GM18517 (cell line): ENCODE data around the gene USP7.
"Not testable (repeated sequence)": the region's sequence is repeated elsewhere in the genome, so short reads cannot be mapped to it uniquely, and the experiment has no call there.

Experiments used
- ATAC-seq: cut with Tn5 transposase; IDR thresholded peaks from one replicate; pipeline ENCODE4 v1.9.1; 2021; ENCODE audit warnings: mild to moderate bottlenecking, moderate library complexity; ENCODE audit not compliant: unreplicated experiment

The USP7 gene

GRCh38 chr16:8882725-8883377, 80.9 kb downstream of the USP7 start:
- no peak for ATAC-seq

DNA sequence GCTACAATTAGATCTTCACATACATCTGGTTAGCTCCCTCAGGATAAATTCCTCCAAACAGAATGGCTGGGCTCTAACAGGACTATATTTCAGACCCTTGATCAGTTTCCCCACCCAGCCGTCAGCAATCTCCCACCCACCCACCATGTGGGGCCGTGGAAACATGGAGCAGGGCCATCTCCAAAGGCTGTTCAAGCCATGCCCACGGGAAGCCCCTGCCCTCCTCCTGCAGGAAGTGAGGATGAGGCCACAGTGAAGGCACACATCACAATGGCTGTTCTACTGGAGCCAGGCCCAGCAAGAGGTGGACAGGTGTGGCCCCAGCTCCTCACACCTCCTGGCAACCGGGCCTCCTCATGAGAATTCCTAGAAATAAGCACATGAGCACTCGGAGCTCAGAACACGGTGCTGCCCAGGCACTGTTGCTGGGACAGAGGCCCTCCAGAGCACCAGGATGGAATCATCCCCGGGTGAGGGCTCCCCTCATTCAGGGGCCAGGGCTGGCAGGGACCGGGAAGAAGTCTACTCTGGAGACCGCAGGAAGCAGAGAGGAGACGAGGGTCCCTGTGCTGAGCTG, 81.6 kb downstream of the USP7 start, which contains the start of gene LITAFD:
LITAFD (plus strand) TSS at position 311 of the 577 bp plus-strand sequence. CDS start 2,005 bp downstream, outside the sequence.
- no peak for ATAC-seq

DNA sequence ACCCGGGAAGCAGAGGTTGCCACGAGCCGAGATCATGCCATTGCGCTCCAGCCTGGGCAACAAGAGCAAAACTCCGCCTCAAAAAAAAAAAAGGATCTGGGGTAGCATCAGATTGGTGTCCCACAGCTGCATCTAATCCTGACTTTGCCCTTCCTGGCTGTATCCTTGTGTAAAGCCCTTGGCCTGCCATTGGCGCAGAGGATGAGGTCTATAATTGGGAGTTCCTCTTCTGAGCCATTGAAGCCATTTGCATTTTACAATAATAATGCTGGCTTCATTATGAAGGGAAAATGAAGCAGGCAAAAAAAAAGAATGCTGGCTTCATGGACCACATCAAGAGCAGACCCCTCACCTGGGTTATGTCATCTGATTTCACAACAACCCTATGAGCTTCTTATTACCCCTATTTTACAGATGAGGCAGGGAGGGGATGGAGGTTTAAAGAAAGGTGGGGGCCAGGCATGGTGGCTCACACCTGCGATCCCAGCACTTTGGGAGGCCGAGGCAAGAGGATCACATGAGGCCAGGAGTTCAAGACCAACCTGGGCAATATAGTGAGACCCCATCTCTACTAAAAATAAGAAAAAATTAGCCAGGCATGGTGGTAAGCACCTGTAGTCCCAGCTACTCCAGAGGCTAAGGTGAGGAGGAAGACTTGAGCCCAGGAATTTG, 82.7 kb downstream of the USP7 start:
- no peak for ATAC-seq

DNA sequence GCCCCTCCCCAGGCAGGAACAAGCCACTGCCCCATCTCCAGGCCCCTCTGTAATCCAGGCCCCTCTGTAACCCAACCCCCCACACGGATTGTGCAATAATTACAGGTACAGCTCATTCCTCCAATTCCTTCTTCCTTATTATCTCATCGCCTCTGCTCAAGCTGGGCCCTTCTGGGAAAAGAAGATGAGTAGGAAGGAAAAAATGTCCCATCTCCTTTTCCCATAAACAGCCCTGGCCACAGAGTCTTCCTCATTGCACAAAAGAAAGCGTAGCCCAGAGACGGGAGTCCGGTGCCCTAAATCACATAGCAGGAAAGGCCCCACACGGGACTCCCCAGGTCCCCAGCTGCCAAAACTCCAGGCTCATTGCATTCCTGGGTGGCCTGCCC, 85.2 kb downstream of the USP7 start:
- no peak for ATAC-seq

DNA sequence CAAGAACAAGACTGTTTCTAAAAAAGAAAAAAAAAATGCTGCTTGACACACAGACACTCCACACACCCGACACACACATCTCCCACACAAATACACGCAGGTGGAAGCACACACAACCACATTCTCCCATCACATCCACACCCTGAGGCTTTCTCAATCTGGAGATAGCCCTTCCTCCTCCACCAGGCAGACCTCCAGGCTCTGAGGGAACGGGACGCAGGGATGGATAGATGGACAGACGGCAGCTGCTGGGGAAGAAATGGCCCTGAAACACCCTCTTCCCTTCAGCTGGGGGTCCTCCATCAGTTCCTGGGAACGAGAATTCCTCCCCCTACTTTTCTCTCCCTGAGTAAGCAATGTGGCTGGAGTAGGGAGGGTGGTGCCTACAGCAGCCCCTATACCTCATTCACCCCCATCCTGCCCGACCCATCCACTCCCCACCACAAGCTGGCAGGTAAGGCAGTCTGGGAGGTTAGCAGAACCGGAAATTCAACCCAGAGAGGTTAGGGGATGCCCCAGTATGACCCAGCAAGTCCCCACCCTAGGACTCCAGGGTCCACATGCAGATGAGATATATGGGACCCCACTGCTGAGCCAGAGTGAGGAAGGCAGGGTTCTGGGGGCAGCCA, 85.7 kb downstream of the USP7 start:
- no peak for ATAC-seq

DNA sequence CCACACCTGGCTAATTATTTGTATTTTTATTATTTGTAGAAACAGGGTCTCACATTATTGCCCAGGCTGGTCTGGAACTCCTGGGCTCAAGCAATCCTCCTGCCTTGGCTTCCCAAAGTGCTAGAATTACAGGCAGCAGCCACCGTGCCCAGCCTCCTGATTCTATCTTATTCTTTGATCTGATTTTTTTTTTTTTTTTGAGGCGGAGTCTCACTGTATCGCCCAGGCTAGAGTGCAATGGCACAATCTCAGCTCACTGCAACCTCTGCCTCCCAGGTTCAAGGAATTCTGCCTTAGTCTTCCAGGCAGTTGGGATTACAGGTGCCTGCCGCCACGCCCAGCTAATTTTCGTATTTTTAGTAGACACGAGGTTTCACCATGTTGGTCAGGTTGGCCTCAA, 88.4 kb downstream of the USP7 start:
- ATAC-seq = not testable (repeated sequence)

DNA sequence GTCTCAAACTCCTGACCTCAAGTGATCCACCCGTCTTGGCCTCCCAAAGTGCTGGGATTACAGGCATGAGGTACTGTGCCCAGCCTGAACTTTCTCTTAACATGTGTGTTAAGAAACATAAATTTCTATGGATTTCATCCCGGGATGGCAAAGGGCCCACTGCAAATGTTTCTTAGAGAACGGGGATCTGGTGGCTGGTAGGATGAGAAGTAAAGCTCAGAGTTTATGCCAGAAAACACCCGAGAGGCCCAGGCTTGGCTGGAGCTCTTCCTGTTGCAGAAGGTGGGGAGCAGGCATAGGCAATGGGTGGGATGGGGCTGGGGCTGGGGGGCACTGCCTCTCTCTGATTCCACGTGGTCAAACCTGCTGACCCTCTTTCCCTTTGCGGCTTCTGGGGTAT, 89.3 kb downstream of the USP7 start:
- ATAC-seq = no peak

DNA sequence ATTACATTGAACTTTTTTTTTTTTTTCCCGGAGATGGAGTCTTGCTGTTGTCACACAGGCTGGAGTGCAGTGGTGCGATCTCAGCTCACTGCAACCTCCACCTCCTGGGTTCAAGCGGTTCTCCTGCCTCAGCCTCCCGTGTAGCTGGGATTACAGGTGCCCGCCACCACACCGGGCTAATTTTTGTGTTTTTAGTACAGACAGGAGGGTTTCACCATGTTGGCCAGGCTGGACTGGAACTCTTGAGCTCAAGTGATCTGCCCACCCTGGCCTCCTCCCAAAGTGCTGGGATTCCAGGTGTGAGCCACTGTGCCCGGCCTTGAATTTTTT, 89.9 kb downstream of the USP7 start:
- not testable (repeated sequence) for ATAC-seq

DNA sequence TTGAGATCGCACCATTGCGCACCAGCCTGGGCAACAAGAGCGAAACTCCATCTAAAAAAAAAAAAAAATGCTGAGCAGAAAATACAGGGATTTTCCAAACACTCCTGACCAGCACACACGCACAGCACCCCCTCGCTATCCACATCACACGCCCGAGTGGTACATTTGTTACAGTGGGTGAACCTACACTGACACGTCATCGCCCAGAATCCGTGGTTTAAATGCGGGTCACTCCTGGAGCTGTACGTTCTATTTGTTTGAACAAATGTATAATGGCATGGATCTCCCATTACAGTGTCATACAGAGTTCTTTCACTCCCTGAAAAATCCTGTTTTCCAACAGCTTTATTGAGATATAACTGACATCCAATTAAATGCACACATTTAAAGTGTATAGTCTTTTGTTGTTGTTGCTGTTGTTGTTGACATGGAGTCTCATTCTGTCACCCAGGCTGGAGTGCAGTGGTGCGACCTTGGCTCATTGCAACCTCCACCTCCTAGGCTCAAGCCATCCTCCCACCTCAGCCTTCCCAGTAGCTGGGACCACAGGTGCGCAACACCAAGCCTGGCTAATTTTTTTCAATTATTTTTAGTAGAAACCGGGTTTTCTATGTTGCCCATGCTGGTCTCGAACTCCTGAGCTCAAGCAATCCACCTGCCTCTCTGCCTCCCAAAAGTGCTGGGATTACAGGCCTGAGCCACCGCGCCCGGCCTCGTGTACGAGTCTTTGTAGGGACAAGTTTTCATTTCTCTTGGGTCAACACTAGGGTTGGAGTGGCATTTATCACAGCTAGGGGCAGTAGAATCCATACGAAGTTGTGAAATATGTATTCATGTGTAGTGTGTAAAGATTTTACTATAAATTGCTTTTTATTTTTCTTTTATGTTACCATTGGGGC, 90.5 kb downstream of the USP7 start:
- ATAC-seq = no peak

DNA sequence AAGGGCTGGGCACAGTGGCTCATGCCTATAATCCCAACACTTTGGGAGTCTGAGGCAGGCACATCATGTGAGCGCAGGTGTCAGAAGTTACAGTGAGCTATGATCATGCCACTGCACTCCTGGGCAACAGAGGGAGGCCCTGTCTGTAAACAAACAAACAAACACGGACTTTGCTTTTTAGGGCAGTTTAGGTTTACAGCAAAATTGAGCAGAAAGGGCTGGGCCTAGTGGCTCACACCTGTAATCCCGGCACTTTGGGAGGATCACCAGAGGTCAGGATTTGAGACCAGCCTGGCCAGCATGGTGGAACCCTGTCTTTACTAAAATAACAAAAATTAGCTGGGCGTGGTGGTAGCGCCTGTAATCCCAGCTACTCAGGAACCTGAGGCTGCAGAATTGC, 91.6 kb downstream of the USP7 start:
- no peak for ATAC-seq

GRCh38 chr16:8869988-8870241, 93.8 kb downstream of the USP7 start:
- ATAC-seq = not testable (repeated sequence)

DNA sequence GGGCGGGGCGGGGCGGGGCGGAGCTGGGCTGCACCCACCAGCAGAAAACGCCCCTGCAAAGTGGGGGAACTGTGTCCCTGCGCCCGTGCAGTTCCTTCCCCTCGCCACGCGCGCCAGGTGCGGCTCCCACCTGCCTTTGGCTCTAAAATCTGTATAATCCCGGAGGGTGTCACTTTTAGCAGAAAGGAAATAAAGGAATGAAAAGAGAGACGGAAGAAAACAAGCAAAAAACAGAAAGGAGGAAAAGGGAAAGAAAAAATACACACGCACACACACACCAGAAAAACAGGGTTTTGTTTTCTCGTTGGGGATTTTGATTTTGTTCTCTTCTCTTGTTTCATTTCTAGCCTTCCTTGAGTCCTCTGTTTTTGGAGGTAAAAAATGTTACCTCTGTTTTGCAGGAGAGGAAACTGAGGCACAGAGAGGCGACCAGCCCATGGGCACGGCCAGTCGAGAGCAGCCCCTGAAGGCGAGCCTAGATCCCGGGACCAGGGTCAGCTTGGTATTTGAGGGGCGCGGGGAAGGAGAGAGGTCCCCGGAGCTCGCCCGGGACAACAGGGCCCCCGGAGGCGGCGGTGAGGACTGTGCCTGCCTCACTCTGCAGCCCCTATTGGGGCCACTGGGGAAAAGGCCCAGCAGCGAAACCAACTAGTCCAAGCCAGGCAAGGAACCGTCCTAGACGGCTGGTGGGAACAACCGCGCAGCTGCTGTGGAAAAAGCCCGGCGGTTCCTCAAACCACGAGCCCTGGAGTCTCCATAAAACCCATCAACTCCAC, 94.3 kb downstream of the USP7 start:
- no peak for ATAC-seq

DNA sequence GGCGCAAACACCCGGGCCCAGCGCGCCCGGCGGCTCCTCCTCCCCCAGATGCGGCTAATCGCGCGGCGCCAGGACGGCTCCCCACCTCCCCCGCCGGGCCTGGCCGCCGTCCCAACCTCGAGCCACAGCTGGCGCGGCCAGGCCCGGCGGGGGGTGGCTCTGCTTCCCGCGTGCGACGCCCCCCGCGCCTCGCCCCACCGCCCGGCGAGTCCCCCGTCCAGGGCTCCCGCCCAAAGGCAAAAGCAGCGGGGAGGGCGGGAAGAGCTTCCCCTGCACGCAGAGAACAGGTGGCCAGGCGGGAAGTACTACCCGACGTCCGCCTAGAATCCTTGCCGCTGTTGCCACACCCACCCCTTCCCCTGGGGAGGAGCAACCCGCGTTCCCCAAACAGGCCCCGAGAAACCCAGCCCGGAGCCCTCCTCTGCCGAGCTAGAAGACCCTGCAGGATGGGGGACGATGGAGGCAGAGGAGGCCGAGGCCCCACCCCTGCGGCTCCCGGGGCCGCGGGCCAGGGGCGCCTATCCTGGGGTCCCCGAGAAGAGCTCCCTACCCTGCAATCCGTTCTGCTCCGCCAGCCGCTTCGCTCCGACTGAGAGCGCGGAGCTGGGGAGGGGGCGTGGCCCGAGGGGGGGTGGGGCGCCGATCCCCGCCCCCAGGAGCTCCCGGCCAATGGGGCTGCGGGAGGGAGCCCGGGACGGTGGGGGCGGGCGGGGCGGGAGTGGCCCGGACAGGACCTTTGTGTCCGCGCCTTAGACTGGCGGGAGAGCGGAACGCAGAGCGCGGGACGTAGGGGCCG, 95.1 kb downstream of the USP7 start, which contains the start of gene CARHSP1:
CARHSP1 (minus strand) TSS at position 591 of the 796 bp plus-strand sequence. CDS start 9,678 bp downstream, outside the sequence.
- peak; percentile 64 for ATAC-seq

- no peak for ATAC-seq
These were observed 95.7 kb downstream of the USP7 start for GRCh38 chr16:8867932-8868415.

DNA sequence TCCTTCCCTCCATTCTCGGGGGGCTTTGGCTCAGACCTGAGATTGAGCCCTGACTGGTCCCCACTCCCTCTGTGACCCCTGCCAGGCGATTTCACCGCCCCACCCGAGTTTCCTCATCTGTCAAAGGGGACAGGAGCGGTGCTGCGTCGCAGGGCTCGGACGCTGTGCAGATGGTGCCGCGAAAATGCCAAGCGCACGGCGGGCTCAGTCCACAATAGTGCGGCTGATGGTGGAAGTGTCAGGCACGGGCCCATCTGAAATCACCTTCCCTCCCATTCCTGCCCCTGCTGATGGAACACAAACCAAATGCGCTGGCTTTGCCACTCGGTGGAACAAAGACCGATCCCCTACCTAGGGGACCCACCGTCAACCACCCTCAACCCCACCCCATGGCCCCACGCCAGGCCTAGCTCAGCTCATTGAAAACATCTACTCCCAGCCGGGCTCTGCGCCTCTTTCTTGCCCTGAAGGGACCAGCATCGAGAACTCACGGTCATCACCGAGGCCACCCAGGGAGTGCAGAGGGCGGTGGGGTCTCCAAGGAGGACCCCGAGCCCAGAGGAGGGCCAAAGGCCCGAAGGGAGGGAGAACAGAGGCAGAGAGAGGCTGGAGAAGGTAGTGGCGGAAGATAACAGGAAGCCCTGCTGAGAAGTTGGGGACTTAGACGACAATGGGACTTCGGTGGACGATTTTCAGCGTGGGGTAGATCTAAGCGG, 96.3 kb downstream of the USP7 start:
- ATAC-seq = no peak

GRCh38 chr16:8866884-8867215, 96.9 kb downstream of the USP7 start:
- ATAC-seq = no peak

GRCh38 chr16:8866118-8866883, 97.4 kb downstream of the USP7 start:
- no peak for ATAC-seq
